GM12891 (cell line): ENCODE measurements around the gene THSD8. TPM values are rescaled to one million over a fixed set of nuclear protein-coding genes. Genes with fewer than 3 reads are reported as not detected.

ENCODE experiments used
- DNase-seq: peaks from one replicate; pipeline ENCODE4 v3.0.0; 2011; ENCODE audit warnings: low spot score; ENCODE audit not compliant: insufficient read length
- FAIRE-seq: peaks from 2 replicates; lab custom pipeline; 2011; peaks lifted over from hg19 to GRCh38; lab: Jason Lieb, UNC
- PAX5 ChIP-seq: IDR thresholded peaks from 2 replicates; pipeline ENCODE4 v1.6.1; 2011; ENCODE audit warnings: low read length, moderate library complexity, mild to moderate bottlenecking; ENCODE audit not compliant: insufficient read depth, severe bottlenecking
- POLR2A ChIP-seq: IDR thresholded peaks from 2 replicates; pipeline ENCODE4 v1.6.1; 2011; ENCODE audit warnings: low read depth, low read length, control low read depth
- POLR2AphosphoS5 ChIP-seq: IDR thresholded peaks from 2 replicates; pipeline ENCODE4 v1.6.1; 2011; ENCODE audit warnings: low read depth, low read length, control low read depth
- POU2F2 ChIP-seq: IDR thresholded peaks from 2 replicates; pipeline ENCODE4 v1.6.1; 2011; ENCODE audit warnings: low read depth, mild to moderate bottlenecking, control low read depth, low read length, moderate library complexity
- SPI1 ChIP-seq: IDR thresholded peaks from 2 replicates; pipeline ENCODE4 v1.6.1; 2011; ENCODE audit warnings: low read depth, low read length, control low read depth
- TAF1 ChIP-seq: IDR thresholded peaks from 2 replicates; pipeline ENCODE4 v1.6.1; 2011; ENCODE audit warnings: low read depth, low read length, control low read depth
- polyA plus RNA-seq: library from polyadenylated mRNA; unstranded; fragments of >200 nt; gene quantifications from one replicate; pipeline ENCODE4 v1.2.1, GENCODE V29; 2012; ENCODE audit warnings: low read depth, missing spikeins, inconsistent platforms; ENCODE audit not compliant: missing spikeins

THSD8 gene
- 9.6 TPM for polyA plus RNA-seq

DNA sequence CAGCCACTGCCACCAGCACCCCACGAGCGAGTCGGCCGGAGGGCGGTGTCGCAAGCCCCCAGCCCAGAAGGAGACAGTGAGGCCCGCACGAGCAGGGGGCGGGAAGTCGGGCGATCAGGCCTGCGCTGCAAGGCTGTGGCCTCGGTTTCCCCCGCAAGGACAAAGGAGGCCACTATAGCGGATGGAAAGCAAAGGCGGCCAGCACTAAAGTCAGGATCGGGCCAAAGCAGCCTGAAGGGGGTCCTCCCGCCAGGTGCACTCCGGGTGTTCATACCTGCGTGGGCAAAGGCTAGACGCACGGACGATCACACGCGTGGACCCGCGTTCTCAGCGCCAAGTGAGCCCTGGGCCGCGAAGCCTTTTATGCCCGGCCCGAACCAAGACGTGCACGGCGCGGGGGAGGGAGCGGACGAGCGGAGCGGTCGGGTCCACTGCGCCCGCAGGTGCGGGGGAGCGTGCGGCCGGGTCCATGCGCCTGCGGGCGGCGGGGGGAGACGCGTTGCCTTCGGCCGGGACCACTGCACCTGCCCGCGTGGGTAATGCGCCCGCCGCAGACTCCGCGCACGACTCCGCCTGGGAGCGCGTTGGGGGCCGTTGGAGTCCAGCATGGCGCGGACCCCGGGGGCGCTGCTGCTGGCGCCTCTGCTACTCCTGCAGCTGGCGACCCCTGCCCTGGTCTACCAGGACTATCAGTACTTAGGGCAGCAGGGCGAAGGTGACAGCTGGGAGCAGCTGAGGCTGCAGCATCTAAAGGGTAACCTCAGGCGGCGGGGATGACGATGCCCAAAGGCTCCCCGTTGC lies at the start of gene THSD8, which contains the start of gene PRDX2:
THSD8 (plus strand) TSS at position 604 of the 801 bp plus-strand sequence; CDS start at position 607, 3 bp downstream.
PRDX2 (minus strand) TSS at position 335 of the 801 bp plus-strand sequence. CDS start 539 bp downstream, outside the sequence.
- no peak for TF ChIP-seq PAX5
- TF ChIP-seq POU2F2: no peak
- peak; percentile 96 for TF ChIP-seq POLR2A
- TF ChIP-seq TAF1: 0 out of 2 replicates have a peak, but pooled peaks have one; percentile 59
- no peak for TF ChIP-seq SPI1
- TF ChIP-seq POLR2AphosphoS5: peak; percentile 91
- peak; percentile 71 for DNase-seq

GRCh38 chr19:12754465-12755196 lies 47.2 kb upstream of the THSD8 start:
- no peak for FAIRE-seq

More for the DNA sequence above, at the start of gene THSD8, which contains the start of gene PRDX2:
- peak; percentile 79 for FAIRE-seq

DNA sequence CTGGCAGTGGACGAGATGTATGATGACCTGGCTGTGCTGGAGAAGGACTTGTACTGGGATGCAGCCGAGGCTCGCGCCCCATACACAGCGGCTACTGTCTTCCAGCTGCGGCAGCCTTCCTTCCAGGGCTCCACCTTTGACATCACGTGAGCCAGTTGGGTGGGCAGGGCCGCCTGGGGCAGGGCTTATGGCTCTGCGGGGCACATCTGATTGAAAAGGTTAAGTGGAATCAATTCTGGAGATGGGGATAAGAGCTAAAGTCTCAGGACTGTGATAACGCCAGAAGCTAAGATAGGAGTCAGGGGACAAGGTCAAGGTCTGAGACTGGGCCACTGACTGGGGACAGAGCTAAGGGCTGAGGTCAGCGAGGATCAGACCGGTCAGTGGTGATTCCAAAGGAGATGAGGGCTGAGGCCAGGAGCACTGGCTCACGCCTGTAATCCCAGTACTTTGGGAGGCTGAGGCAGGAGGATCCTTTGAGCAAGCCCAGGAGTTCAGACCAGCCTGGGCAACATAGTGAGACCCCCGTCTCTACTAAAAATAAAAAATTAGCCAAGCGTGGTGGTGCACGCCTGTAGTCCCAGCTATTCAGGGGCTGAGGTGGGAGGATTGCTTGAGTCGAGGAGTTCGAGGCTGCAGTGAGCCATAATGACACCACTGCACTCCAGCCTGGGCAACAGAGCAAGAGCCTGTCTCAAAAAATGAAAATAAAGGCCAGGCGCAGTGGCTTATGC lies 45.6 kb upstream of the THSD8 start:
- FAIRE-seq (no peak), DNase-seq (no peak)
- TF ChIP-seq POLR2AphosphoS5 (no peak), TAF1 (no peak), PAX5 (no peak), POU2F2 (no peak), POLR2A (no peak), SPI1 (no peak)

More at GRCh38 chr19:12754465-12755196, 47.2 kb upstream of the THSD8 start:
- TF ChIP-seq POU2F2: no peak
- no peak for TF ChIP-seq TAF1
- no peak for TF ChIP-seq SPI1
- no peak for TF ChIP-seq POLR2AphosphoS5
- TF ChIP-seq POLR2A: no peak
- TF ChIP-seq PAX5: no peak
- DNase-seq: no peak

- FAIRE-seq (peak; percentile 76), DNase-seq (peak; percentile 86)
- TF ChIP-seq POLR2A (no peak), POU2F2 (no peak), TAF1 (no peak), POLR2AphosphoS5 (no peak), PAX5 (no peak), SPI1 (no peak)
Measured at GRCh38 chr19:12757544-12758274, 44.2 kb upstream of the THSD8 start.

DNA sequence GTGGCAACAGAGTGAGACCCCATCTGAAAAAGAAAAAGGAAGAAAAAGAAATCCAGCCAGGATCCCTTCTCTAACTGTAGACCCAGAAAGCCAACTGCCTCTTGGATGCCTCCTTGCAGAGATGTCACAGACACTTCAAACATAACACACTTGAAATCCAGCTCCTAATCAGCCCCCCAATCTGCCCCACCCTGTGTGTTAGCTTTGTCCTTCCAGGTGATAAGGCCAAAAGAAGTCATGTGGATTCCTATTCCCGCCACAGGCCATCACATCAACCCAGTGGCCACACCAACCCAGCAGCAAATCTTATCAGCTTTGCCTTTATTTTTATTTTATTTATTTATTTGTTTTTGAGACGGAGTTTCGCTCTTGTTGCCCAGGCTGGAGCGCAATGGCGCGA lies 42.2 kb upstream of the THSD8 start:
- TF ChIP-seq SPI1: no peak
- no peak for TF ChIP-seq POU2F2
- no peak for TF ChIP-seq PAX5
- TF ChIP-seq TAF1: no peak
- no peak for TF ChIP-seq POLR2A
- TF ChIP-seq POLR2AphosphoS5: no peak
- no peak for FAIRE-seq

GRCh38 chr19:12763100-12763499 lies 38.8 kb upstream of the THSD8 start:
- FAIRE-seq (no peak), DNase-seq (no peak)
- TF ChIP-seq PAX5: no peak
- TF ChIP-seq POLR2AphosphoS5: no peak
- no peak for TF ChIP-seq POU2F2
- no peak for TF ChIP-seq SPI1
- no peak for TF ChIP-seq TAF1
- no peak for TF ChIP-seq POLR2A

More for the DNA sequence above, 42.2 kb upstream of the THSD8 start:
- no peak for DNase-seq

- FAIRE-seq: no peak
- no peak for DNase-seq
- TF ChIP-seq SPI1 (no peak), POU2F2 (no peak), TAF1 (no peak), PAX5 (no peak), POLR2AphosphoS5 (no peak), POLR2A (no peak)
Measured at GRCh38 chr19:12764698-12765097, 37.2 kb upstream of the THSD8 start.

DNA sequence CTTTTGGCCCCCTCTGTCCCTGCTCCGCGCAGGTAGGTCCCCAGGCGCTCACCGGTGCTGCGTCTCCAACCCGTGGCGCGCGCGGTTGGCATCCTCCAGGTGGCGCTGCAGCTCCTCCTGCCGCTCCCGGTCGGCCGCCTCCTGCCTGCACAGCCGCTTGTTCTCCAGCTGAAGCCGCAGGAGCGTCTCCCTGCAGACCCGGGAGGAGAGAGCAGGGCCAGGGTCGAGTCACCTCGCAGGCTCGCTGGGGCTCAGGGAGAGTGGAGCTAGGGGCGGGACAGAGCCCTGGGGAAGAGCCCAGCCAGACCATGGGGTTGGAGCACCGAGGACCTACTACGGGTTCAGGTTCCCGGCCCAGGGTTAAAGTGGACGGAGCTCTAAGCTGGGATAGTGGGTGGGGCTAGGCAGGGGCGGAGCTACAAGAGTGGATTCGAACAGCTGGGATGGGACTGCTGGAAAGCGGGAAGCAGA lies 35.8 kb upstream of the THSD8 start:
- peak; percentile 90 for DNase-seq
- TF ChIP-seq POLR2A: no peak
- no peak for TF ChIP-seq SPI1
- no peak for TF ChIP-seq POU2F2
- no peak for TF ChIP-seq PAX5
- TF ChIP-seq POLR2AphosphoS5: no peak
- no peak for TF ChIP-seq TAF1
- peak; percentile 91 for FAIRE-seq
